ENCODE measurements around the gene AEBP2.
"Not testable (repeated sequence)": the region's sequence is repeated elsewhere in the genome, so short reads cannot be mapped to it uniquely, and the experiment has no call there.

AEBP2 gene

DNA sequence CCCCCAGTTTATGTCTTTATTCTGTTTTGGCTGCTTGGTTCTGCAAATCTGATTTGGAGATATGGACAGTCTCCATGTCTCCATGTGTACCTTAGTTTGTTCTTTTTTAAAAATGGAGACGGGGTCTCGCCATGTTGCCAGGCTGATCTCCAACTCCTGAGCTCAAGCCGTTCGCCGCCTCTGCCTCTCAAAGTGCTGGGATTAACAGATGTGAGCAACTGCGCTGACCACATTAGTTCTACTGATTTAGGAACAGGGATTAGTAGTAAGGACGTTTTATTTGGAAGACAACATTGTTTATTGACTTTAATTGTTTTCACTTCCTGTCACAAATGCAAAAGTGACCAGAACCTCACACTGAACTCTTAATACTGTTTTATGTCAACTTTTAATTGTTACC, 14.7 kb downstream of the AEBP2 start:
- in situ Hi-C loops (cut with MboI; ENCODE audit: low sequenced_read_pairs): no loop called here

DNA sequence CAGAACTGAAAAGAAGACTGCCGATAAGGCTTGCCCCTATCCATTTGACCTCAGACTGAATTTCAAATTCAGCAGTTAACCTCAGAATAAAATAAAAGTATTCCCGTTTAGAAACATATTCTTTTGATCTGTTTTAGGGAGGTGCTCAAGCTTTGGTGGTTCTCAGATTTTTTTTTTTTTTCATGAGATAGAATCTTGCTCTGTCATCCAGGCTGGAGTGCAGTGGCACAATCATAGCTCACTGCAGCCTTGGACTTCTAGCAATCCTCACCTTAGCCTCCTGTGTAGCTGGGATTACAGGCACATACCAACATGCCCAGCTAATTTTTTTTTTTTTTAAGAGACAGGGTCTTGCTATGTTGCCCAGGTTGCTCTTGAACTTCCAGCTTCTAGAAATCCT, 15.5 kb downstream of the AEBP2 start:
- in situ Hi-C loops (cut with MboI; ENCODE audit: low sequenced_read_pairs): no loop called here

DNA sequence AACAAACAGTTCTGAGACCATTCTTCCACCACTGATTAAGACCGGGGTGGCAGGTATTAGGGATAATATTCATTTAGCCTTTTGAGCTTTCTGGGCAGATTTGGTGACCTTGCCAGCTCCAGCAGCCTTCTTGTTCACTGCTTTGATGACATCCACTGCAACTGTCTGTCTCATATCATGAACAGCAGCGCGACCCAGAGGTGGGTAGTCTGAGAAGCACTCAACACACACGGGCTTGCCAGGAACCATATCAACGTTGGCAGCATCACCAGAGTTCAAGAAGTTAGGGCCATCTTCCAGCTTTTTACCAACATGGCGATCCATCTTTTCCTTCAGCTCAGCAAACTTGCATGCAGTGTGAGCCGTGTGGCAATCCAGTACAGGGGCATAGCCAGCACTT, 16.9 kb downstream of the AEBP2 start:
- in situ Hi-C loops (cut with MboI; ENCODE audit: low sequenced_read_pairs): no loop called here

DNA sequence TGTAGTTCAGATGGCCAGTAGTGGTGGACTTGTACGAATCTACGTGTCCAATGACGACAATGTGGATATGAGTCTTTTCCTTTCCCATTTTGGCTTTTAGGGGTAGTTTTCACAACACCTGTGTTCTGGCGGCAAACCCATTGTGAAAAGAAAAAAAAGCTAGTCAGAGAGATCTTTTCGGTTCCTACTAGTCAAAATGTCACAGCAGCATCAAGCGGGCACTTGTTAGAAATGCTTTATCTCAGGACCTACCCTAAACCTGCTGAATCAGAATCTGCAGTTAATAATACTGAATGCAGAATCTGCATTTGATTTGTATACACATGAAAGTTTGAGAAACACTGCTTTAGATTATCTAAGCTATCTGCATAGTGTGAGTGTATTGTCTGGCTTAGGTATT, 18.3 kb downstream of the AEBP2 start:
- in situ Hi-C loops (cut with MboI; ENCODE audit: low sequenced_read_pairs): no loop called here

DNA sequence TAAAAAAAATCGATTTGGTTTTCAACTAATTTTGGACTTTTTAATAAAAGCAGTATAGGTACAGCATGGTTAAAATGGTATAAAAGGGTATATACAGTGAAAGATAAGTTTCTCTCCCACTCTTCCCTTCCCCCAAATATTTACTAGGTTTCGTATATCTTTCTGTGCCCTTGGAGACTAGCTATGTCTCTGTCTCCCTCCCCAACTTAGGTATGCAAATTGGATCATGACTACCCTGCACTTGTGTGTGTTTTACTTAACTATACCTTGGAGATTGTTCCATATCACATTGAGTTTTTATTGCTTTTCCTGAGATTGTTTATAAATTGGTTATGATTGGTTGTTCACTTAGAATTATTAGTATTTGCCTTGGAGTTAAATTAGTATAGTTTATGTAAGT, 19.4 kb downstream of the AEBP2 start:
- in situ Hi-C loops (cut with MboI; ENCODE audit: low sequenced_read_pairs): no loop called here

DNA sequence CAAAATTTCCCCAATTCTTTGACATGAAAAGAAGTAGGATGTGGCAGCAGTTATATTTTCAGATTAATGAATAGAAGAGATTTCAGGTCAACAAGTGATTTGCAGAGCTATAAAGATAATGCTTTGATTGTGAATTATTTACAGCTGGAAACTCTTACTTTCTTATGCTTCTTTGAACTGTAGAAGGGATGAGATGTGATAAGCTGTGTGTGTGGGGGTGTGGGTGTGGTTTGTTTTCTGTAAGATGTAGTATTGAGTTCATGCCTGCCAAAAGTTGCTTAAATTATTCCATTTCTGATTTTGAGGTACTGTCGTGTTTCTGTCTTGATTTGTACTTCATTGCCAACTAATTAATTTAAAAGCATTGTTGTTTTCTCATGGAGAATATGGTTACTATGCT, 22.7 kb downstream of the AEBP2 start:
- in situ Hi-C loops (cut with MboI; ENCODE audit: low sequenced_read_pairs): no loop called here

DNA sequence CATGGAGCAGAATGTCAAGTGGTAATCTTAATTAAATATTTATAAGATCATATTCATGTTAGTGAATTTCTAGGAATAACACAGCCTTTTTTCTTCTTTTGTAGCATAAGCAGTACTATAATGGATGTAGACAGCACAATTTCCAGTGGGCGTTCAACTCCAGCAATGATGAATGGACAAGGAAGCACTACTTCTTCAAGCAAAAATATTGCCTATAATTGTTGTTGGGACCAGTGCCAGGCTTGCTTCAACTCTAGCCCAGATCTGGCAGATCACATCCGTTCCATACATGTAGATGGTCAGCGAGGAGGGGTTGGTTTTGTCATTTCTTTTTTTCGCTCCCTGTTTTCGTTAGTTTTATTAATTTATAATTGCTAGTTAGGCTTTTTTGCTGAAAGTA, 23.1 kb downstream of the AEBP2 start:
- in situ Hi-C loops (cut with MboI; ENCODE audit: low sequenced_read_pairs): no loop called here

DNA sequence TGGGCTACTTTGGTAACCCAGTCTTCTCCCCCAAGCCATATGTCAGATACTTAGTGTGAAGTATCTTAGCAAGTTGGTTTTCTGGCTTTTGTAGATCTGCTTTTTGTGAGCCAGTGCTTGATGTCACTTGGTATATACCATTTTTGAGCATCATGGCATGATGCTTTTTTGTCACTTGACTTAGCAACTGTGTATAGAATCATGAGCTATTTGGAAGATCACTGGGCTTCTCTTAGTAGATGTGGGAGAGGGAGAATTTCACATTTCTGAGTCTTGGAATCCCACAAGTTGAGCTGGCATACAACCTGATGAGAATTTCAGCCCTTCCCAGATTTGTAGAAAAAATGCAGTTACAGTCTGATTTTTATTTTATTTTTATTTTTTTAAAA, 24.9 kb downstream of the AEBP2 start:
- in situ Hi-C loops (cut with MboI; ENCODE audit: low sequenced_read_pairs): no loop called here

DNA sequence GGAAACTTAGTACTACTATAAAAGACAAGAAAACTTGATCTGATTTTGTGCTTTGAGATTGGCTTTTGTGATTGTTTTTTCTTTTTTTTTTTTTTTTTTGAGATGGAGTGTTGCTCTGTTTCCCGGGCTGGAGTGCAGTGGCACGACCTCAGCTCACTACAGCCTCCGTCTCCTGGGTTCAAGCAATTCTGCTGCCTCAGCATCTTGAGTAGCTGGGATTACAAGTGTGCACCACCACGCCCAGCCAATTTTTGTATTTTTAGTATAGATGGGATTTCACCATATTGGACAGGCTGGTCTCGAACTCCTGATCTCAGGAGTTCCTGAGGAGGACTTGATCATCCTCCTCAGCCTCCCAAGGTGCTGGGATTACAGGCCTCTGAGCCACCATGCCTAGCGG, 26.4 kb downstream of the AEBP2 start:
- in situ Hi-C loops (cut with MboI; ENCODE audit: low sequenced_read_pairs): no loop called here

DNA sequence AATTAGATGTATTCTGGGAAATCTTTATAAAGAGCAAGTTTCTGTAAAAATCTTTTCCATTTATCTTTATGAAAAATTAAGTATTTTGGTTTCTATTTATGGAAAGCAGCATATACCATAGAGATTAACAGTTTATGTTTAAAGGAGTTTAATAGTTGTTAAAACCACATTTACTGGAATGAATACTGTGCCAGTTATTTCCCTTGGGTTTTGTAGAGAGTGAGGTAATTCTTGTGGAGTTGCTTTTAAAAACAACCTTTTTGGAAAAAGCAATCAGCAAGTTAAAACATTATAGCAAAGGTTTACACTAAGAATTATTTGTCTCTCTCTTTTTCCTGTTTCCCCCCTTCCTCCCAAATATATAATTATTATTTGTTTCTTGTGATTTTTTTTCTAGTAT, 34.9 kb downstream of the AEBP2 start:
- in situ Hi-C loops (cut with MboI; ENCODE audit: low sequenced_read_pairs): no loop called here

DNA sequence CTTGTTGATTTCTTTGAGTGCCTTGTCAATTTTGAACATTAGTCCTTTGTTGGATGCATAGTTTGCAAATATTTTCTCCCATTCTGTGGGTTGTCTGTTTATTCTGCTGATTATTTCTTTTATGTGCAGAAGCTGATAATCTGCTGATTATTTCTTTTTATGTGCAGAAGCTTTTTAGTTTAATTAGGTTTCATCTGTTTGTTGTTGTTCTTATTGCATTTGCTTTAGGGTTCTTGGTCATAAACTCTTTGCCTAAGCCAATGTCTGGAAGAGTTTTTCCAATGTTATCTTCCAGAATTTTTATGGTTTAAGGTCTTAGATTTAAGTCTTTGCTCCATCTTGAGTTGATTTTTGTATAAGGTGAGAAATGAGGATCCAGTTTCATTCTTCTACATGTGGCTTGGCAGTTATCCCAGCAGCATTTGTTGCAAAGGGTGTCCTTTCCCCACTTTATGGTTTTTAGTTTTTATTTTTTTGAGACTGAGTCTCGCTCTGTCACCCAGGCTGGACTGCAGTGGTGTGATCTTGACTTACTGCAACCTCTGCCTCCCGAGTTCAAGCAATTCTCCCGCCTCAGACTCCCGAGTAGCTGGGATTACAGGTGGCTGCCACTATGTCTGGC, 36.7 kb downstream of the AEBP2 start:
- in situ Hi-C loops (cut with MboI; ENCODE audit: low sequenced_read_pairs): not testable (repeated sequence)

DNA sequence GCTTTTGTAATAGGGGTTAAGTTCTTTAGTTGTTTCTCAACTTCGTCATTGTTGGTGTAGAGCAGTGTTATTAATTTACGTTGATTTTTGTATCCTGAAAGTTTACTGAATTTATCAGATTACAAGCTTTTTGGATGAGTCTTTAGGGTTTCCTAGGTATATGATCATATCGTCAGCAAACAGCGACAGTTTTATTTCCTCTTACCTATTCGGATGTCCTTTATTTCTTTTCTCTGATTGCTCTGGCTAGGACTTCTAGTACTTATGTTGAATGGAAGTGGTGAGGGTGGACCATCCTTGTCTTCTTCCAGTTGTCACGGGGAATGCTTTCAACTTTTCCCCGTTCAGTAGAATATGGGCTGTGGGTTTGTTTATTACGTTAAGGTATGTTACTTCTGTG, 37.8 kb downstream of the AEBP2 start:
- in situ Hi-C loops (cut with MboI; ENCODE audit: low sequenced_read_pairs): no loop called here

DNA sequence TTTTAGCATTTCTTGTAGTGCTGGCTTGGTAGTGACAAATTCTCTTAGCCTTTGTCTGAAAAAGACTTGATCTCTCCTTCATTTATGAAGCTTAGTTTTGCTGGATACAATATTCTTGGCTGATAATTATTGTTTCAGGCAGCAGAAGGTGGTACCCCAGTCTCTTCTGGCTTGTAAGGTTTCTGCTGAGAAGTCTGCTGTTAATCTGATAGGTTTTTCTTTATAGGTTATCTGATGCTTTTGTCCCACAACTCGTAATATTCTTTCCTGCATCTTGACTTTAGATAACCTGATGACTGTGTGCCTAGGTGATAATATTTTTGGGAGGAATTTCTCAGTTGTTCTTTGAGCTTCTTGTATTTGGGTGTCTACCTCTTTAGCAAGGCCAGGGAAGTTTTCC, 41.2 kb downstream of the AEBP2 start:
- in situ Hi-C loops (cut with MboI; ENCODE audit: low sequenced_read_pairs): no loop called here

DNA sequence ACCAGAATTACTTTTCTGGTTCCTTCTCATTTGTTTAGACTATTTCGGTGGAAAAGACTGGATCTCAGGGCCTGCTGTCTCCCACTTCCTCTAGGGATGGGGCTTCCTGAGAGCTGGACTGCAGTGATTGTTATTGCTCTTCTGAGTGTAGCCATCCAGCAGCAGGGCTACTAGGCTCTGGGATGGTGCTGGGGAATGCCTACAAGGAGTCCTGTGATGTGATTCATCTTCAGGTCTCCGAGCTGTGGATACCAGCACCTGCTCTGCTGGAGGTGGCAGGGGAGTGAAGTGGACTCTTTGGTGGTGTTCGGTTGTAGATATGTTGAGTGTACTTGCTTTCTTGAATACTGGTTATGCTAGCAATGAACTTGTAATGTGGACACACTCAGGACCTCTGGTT, 42.7 kb downstream of the AEBP2 start:
- in situ Hi-C loops (cut with MboI; ENCODE audit: low sequenced_read_pairs): no loop called here

DNA sequence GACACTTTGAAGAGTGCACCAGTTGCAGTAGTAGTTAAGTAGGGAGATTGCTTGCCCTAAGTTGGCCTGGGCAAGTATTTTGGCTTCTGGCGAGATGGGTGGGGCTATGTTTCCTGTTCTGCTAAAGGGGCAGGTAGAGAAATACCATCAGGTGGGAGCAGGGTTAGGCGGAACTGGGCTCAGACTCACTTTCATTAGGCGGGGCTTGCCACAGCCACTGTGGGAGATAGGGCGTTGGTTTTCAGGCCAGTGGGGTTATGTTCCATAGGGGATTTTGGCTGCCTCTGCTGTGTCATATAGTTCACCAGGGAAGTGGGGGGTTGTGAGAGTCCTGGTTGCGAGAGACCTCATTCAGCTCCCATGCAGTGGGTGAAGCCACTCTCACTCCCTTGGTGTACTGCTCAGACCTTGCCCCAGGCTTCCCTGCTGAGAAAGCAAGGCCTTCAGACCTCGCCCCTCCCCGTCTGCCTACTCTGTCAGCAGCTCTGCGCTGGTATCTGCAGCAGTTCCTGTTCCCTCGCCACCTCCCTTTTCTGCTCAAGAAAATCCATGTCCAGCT, 43.3 kb downstream of the AEBP2 start:
- in situ Hi-C loops (cut with MboI; ENCODE audit: low sequenced_read_pairs): no loop called here

DNA sequence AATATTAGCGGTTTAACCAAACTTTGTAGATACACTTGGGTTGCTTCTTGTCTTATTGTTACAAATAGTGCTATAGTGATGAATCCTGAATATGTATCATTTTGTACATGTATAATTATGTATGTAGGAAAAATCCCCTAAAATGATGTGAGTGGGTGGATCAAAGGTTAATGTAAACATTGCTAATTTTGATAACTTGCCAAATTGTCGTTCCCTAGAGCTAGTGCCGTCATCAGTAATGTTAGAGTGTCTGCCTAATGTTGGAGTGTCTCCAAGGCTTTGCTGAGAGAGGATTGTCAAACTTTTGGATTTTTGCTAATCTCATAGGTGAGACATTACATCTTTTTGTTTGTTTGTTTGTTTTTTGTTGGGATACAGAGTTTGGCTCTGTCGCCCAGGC, 44.4 kb downstream of the AEBP2 start:
- in situ Hi-C loops (cut with MboI; ENCODE audit: low sequenced_read_pairs): no loop called here

DNA sequence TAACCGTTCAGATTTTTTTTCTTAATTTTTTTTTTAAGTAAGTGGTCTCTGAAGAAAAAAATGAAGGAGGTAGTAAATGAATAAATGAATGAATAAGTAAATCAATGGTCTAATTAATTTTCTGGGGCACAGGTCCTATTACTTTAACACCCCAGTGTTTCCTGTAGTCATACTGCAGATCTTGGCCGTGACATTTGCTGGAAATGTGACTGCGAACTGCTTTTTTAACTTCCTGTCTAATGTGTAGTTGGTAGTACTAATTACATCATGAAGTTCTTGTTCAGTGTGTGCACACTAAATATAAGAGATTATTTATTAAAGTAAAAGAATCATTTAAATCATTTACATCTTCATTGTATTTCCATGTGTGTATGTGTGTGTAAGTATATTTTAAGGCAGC, 45.4 kb downstream of the AEBP2 start:
- in situ Hi-C loops (cut with MboI; ENCODE audit: low sequenced_read_pairs): no loop called here

DNA sequence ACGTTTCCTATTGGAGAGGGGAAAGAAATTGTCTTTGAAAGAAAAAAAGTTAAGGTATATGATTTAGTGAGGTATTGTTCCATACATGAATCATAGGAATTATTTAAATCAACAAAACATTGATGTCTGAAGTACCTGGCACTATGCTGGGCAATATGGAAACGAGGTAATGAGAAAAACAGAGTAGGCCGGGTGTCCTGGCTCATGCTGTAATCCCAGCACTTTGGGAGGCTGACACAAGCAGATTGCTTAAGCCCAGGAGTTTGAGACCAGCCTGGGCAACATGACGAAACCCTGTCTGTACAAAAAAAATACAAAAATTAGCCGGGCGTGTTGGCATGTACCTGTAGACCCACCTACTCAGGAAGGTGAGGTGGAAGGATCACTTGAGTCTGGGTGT, 45.9 kb downstream of the AEBP2 start:
- in situ Hi-C loops (cut with MboI; ENCODE audit: low sequenced_read_pairs): no loop called here

DNA sequence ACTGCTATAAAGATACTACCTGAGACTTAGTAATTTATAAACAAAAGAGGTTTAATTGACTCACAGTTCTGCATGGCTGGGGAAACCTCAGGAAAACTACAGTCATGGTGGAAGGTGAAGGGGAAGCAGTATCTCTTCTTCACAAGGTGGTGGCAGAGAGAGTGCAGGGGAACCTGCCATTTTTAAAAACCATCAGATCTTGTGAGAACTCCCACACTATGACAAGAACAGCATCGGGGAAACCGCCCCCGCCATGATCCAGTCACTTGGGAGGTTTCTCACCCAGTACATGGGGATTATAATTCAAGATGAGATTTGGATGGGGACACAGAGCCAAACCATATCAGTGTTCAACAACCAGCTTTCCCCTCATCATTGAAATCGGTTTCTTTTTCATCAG, 49.9 kb downstream of the AEBP2 start:
- in situ Hi-C loops (cut with MboI; ENCODE audit: low sequenced_read_pairs): no loop called here

DNA sequence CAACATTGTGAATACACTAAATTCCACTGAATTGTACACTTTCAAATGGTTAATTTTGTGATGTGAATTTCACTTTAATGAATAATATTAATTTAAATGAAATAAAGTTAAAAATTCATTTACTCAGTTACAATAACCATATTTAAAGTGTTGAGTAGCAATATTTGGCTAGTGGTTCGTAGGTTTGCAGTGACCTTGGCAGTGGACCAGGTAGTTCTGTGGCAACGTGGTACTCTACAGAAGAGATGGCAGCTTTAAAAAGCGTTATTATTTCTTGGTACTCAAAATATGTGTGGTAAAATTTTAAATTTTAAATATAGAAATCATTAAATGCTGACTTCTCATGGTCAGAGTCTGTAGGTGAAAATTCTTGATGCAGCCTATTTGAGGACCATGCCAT, 51.6 kb downstream of the AEBP2 start:
- in situ Hi-C loops (cut with MboI; ENCODE audit: low sequenced_read_pairs): no loop called here

DNA sequence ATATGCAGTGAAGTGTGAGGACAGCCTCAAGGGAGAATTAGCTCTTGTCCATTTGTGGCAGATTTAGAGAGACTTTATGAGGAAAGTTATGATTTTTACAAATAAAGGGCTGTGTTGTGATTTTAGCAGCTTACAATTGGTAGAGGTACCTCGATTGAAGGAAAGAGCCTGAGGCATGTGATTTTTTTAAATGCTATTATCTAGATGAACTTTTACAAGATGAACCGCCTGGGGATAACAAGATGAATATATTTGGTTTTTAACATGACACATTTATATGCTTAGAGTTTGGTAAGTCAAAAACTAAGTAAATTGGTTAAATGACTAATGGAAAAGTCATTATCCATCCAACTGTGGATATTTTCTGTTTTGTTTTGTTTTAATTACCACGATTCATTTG, 52.6 kb downstream of the AEBP2 start:
- in situ Hi-C loops (cut with MboI; ENCODE audit: low sequenced_read_pairs): no loop called here

DNA sequence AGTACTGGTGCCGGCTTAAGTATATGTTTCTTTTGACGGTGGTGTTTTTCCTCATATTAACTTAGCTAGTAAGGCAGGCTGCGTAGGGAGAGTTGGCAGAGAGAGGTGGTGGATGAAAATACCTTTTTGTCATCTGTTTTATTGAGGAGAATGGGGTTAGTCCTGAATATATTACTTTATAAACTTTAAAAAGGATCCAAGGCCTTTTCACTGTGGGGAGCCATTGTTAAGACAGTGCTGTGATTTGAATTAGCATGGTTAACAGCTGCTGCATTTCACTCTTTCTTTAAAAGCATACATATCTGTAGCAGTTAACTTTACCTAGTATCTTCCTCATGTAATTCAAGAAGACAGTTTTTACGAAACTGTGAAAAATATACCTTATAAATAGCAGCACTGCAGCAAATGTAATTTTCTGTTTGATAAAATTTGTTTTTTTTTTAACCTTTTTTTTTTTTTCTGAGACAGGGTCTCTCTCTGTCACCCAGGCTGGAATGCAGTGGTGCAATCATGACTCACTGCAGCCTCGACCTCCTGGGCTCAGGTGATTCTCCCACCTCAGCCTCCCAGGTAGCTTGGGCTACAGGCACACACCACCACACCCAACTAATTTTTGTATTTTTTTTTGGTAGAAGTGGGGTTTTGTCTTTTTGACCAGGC, 57.1 kb downstream of the AEBP2 start:
- in situ Hi-C loops (cut with MboI; ENCODE audit: low sequenced_read_pairs): no loop called here

DNA sequence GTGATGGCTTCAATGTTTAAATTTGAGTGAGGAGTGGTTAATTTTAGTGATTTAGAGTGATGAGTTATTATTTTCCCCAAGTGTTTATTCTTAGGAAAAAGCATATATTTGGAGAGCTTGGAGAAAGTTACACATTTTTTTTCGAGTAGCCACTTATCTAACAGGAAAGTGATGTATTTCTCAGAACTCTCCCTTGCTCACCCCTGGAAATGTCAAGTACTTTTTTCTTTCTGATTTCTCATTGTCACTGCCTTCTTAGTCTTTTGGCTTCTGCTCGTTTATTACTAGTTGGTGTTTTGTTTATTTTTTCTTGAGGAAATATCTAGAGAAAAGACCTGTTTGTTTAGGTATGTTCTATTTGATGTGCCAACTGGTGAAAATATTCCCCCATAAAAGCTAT, 58.8 kb downstream of the AEBP2 start:
- in situ Hi-C loops (cut with MboI; ENCODE audit: low sequenced_read_pairs): no loop called here

Measured in HL-60/S4 treated with retinoic acid at 250 ng/mL for 4 days and 3 days (cell line).